GM21825 (cell line): ENCODE measurements around the gene SERPINB1.
"Not testable (repeated sequence)": the region's sequence is repeated elsewhere in the genome, so short reads cannot be mapped to it uniquely, and the experiment has no call there.

Experiments
- ATAC-seq: cut with Tn5 transposase; IDR thresholded peaks from one replicate; pipeline ENCODE4 v1.9.1; 2021; ENCODE audit warnings: mild to moderate bottlenecking, moderate library complexity; ENCODE audit not compliant: unreplicated experiment

The SERPINB1 gene

GRCh38 chr6:2841264-2842138, at the start of gene SERPINB1:
Gene SERPINB1 (minus strand): TSS chr6:2841863. CDS start chr6:2840586, 1,277 bp downstream.
- ATAC-seq, result no peak

DNA sequence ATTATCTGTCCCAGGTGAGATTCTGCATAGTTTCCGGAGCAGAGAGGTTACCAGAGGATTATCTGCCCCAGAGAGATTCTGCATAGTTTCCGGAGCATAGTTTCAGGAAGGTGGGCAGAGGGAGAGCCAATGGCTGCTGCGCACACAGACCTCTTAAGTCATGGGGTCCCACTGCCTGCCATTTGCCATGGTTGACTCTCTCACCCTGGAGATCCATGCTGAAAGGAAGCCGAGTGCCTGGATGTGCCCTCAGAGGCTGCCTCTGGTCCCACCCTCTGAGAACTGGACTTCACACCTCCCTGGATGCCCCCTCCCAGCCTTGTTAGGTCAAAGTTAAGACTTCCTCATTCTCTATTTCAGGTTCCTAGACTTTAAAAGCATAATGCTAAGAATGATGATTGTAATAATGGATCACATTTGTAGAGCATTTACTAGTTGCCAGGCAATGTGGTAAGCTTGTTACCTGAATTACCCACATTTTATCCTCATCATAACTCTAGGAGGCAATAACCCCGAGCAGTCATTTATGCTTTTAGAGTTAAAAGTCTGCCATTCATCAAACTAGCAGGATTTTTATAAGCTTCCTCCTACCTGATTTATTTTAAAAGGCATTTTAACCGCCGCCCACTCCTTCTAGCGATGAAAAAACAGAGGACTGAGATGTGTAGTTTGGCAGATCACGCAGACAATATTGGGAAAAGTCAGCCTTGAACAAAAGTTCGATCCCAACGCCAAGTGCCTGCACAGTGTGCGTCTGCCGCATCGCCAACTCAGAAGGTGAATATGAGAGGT, 49.5 kb upstream of the SERPINB1 start:
- no peak for ATAC-seq

DNA sequence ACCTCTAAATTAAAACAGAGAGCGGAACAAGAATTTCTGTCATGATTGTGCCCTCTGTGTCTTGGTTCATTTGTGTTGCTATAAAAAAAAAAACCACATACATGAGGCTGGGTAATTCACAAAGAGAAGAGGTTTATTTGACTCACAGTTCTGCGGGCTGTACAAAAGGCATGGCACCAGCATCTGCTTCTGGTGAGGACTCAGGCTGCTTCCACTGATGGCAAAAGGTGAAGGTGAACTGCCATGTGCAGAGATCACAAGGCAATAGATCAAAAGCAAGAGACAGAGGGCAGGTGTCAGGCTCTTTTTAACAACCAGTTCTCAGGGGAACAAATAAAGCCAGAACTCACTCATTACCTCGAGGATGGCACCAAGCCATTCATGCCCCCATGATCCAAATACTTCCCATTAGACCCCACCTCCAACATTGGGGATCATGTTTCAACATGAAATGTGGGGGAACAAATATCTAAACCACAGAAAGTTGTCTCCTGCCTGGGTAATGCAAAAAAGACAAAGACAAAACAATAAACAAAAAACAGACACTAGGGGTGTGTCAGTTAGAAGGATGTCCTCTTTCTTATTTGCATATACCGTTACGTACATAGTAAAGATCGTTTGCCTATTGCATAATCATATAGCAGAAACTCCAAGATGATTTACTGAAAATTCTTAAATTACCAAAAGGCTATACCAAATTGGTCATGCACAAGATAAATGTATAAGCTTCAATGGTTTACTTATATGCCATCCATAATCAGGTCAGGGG, 44.5 kb upstream of the SERPINB1 start:
- ATAC-seq, result no peak

DNA sequence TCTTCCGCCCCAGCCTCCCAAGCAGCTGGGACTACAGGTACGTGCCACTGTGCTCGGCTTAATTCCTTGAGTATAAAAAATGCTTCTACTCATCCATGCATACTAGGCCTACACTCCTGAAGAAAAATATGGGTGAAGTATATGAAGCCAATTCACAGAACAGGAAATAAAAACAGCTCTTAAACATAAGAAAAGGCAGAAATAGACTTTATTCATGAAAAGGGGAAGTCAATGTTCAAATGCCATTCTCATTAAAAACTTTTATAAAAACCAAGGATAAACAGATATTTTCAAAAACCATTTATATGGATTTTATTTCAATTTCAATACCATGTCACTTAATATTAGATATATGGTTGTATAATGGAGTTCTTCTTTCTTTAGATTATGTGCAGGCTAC, 43.1 kb upstream of the SERPINB1 start:
- ATAC-seq, result no peak

GRCh38 chr6:2883673-2884072, 42.0 kb upstream of the SERPINB1 start:
- ATAC-seq, result no peak

DNA sequence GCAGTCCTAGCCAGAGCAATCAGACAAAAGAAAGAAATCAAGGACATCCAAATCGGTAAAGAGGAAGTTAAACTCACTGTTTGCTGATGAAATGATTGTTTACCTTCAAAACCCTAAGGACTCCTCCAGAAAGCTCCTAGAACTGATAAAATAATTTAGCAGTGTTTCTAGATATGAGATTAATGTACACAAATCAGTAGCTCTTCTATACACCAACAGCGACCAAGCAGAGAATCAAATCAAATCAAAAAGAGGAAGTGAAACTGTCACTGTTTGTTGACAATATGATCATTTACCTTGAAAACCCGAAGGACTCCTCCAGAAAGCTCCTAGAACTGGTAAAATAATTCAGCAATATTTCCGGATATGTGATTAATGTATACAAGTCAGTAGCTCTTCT, 39.8 kb upstream of the SERPINB1 start:
- ATAC-seq, result no peak

DNA sequence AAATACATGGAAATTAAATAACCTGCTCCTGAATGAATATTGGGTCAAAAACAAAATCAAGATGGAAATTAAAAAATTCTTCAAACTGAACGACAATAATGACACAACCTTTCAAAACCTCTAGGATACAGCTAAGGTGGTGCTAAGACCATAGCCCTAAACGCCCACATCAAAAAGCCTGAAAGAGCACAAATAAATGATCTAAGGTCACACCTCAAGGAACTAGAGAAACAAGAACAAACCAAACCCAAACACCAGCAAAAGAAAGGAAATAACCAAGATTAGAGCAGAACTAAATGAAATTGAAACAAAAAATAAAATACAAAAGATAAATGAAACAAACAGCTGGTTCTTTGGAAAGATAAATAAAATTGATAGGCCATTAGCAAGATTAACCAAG, 38.5 kb upstream of the SERPINB1 start:
- ATAC-seq, result not testable (repeated sequence)

- no peak for ATAC-seq
Observed at GRCh38 chr6:2877960-2878359, 36.3 kb upstream of the SERPINB1 start.

DNA sequence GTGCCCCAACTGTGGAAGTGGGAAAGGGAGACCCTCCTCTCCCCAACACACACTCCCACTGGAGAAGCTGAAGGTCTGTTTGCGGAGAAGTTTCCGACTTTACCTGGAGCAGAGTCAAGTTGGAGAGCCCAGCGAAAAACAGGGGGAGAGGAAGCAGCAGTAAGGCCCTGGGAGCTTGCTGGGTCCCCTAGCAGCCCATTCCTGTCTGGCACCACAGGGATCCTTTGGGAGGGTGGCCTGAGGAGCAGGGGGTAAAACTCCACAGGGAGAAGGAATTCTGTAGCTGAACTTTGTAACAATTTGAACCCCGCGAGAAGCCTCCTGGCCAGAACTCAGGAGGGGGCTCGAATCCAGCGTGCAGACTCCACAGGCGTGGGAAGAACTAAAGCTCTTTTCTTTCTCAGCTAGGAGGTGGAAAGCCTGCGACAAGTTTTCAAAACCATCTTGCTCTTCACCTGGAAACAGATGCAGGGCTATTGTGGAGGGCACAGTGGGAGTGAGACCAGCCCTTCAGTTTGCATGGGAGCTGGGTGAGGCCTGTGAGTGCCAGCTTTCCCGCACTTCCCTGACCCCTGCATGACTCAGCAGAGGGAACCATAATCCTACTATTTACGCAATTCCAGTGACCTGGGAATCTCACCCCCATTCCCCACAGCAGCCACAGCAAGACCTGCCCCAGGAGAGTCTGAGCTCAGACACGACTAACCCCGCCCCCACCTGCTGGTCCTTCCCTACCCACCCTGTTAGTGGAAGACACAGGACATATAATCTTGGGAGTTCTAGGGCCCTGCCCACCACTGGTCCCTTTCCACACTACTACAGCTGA, 35.6 kb upstream of the SERPINB1 start:
- no peak for ATAC-seq

DNA sequence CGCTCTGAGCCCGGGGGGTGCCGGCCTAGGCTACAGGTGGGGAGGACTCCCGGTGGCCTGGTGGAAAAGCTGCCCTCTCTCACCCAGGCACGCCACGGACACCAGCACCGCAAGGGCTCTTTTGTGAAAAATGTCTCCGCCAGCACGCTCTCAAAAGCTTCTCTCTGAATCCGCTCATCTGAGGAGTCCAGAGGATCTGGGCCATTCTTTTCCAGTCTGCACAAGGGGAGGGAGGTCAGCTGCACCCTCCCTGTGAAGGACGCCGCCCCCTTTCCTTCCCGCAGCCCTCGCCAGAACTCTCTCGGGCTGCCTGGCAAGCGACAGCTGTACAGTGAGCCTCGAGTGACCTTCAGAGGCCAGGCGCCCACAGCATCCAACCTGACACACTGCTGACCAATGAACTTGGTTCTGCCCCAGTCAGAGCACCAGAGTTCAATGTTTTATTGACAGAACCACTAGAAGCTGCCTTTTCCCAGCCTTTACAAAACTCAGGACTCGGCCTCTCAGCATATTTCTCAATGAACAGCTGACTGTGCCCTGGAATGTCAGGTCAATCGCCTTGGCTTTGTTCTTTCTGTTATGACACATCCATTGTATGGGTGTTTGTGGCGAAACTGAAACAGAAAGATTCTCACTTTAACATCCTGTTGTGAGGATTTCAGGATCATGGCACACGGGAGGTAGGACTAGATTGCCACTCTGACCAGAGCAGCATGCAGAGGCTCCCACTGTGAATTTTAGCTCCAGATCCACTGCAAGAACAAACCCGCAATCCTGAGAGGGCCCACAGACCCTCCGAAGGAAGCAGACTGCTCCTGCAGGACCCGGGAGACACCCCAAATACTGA, 34.8 kb upstream of the SERPINB1 start:
- peak; percentile 43 for ATAC-seq

GRCh38 chr6:2875359-2876191, 33.9 kb upstream of the SERPINB1 start:
- ATAC-seq, result peak; percentile 17

DNA sequence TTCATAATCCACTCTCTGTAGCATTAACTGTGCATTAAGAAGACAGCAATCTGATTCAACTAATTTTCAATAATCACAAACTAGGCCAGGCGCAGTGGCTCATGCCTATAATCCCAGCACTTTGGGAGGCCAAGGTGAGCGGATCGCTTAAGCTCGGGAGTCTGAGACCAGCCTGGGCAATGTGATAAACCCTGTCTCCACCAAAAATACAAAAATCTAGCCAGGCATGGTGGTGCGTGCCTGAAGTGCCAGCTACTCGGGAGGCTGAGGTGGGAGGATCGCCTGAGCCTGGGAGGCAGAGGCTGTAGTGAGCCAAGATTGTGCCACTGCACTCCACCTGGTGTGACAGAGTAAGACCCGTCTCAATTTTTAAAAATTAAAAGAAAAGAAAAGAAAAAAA, 32.0 kb upstream of the SERPINB1 start:
- ATAC-seq, result no peak

- no peak for ATAC-seq
Observed at GRCh38 chr6:2872423-2873358, 31.0 kb upstream of the SERPINB1 start.

- no peak for ATAC-seq
Observed at GRCh38 chr6:2871953-2872352, 30.3 kb upstream of the SERPINB1 start.

DNA sequence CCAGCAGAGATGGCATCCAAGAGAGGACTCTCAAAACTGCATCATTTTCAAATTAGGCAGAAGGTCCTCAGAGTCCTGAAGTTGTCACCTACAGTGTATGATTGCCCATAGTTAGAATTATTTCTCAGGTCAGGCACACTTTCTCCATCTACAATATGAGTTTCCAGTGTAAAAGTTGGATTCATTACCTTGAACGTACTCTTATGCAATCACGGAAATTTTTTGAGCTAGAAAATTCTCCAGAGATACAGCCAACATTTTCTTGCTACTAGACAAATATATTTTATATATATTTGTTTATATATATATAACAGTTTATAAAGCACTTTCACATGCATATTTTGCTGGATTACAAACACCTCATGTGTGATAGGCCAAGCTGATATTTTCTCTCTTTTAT, 29.4 kb upstream of the SERPINB1 start:
- ATAC-seq, result no peak

DNA sequence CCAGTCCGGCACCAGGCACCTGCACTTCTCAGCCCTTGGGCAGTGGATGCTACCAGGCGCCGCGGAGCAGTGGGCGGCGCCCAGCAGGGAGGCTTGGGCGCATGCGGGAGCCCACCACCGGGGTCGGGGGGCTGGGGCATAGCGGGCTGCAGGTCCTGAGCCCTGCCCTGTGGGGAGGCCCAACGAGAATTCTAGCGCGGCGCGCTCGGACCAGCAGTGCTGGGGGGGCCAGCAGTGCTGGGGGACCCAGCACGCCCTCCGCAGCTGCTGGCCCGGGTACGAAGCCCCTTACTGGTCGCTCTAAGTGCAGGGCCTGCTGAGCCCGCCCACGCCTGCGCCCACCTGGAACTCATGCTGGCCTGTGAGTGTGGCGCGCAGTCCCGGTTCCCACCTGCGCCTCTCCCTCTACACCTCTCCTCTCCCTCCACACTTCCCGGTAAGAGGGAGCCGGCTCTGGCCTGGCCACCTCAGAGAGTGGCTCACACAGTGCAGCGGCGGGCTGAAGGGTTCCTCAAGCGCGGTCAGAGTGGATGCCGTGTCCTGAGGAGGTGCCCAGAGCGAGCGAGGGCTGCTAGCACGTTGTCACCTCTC, 28.5 kb upstream of the SERPINB1 start:
- no peak for ATAC-seq

DNA sequence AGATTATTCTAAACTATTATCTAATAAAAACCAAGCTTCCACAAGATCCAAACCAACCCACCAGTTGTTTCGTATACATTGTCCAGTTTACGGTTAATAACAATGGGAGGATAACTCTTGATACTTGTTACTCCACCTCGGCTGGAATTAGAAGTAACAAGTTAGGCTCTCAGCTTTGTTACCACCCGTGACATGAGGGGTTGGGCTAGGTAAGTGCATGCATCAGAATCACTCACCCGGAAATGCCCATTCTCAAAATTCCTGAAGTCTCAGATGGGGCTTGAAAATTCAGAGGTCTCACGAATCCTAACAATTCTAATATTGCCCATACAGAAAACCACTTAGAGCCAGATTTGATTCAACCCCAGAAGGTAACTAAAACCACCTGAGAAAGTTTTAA, 27.0 kb upstream of the SERPINB1 start:
- ATAC-seq, result no peak
